IMR-90 (cell line): ENCODE measurements around the gene MYO5A. TPM values are rescaled to one million over a fixed set of nuclear protein-coding genes. Genes with fewer than 3 reads are reported as not detected.

Source experiments
- ATAC-seq: fragments of 200-7000 bp; cut with Tn5 transposase; 2 replicates; pipeline ENCODE4 v1.9.1; 2020; ENCODE audit warnings: low read depth, mild to moderate bottlenecking, moderate library complexity
- BruUV-seq: library from RNA; stranded (reverse); fragments of 400-500 nt; replicated peaks from 2 replicates; lab custom pipeline; 2021; lab: Mats Ljungman, UMichigan
- CTCF ChIA-PET: fragments of 300-600 bp; formaldehyde crosslinking; extraction: SDS; loops from one replicate; lab custom pipeline; 2021; ENCODE audit warnings: antibody characterized with exemption; lab: Yijun Ruan, JAX
- POLR2A ChIA-PET: fragments of 300-600 bp; sonication (Branson Sonifier 250); formaldehyde crosslinking; loops from one replicate; lab custom pipeline; 2022; ENCODE audit warnings: antibody characterized with exemption; ENCODE audit not compliant: unreplicated experiment; lab: Charles Lee
- DNase-seq: peaks from one replicate; pipeline ENCODE4 v3.0.0; 2013
- H2AFZ ChIP-seq: replicated peaks from 2 replicates; pipeline ENCODE3; 2013; ENCODE audit warnings: low read length, mild to moderate bottlenecking; ENCODE audit not compliant: poor library complexity
- H2AK5ac ChIP-seq: 2 replicates; pipeline ENCODE4 v1.6.1; 2013; ENCODE audit warnings: low read depth, low read length, inconsistent platforms
- H2AK9ac ChIP-seq: replicated peaks from 2 replicates; pipeline ENCODE3; 2013; ENCODE audit warnings: mild to moderate bottlenecking, low read depth, low read length, moderate library complexity; ENCODE audit not compliant: poor library complexity
- H2BK120ac ChIP-seq: 2 replicates; pipeline ENCODE4 v1.6.1; 2013; ENCODE audit warnings: low read depth, low read length, inconsistent platforms
- H2BK15ac ChIP-seq: 3 replicates; pipeline ENCODE4 v1.6.1; 2013; ENCODE audit warnings: low read depth, low read length, inconsistent platforms
- H2BK20ac ChIP-seq: 2 replicates; pipeline ENCODE4 v1.6.1; 2013; ENCODE audit warnings: low read depth, mild to moderate bottlenecking, inconsistent platforms, low read length, moderate library complexity
- H2BK5ac ChIP-seq: 2 replicates; pipeline ENCODE4 v1.6.1; 2013; ENCODE audit warnings: mild to moderate bottlenecking, low read depth, low read length, inconsistent platforms; ENCODE audit not compliant: poor library complexity, severe bottlenecking
- H3K14ac ChIP-seq: replicated peaks from 2 replicates; pipeline ENCODE4 v1.6.1; 2013; ENCODE audit warnings: low read depth, low read length, inconsistent platforms
- H3K18ac ChIP-seq: 2 replicates; pipeline ENCODE4 v1.6.1; 2013; ENCODE audit warnings: low read depth, low read length, control low read depth
- H3K23ac ChIP-seq: 2 replicates; pipeline ENCODE4 v1.6.1; 2013; ENCODE audit warnings: low read depth, low read length, inconsistent platforms
- H3K27ac ChIP-seq: 2 replicates; pipeline ENCODE4 v1.5.1; 2013; ENCODE audit warnings: mild to moderate bottlenecking, control low read depth, low read length; ENCODE audit not compliant: insufficient read depth
- H3K27me3 ChIP-seq: 2 replicates; pipeline ENCODE4 v1.6.1; 2013; ENCODE audit warnings: low read length; ENCODE audit not compliant: control insufficient read depth, insufficient read depth
- H3K36me3 ChIP-seq: 2 replicates; pipeline ENCODE4 v1.6.1; 2013; ENCODE audit warnings: low read length, mixed read lengths; ENCODE audit not compliant: control insufficient read depth, insufficient read depth
- H3K4ac ChIP-seq: 2 replicates; pipeline ENCODE4 v1.6.1; 2013; ENCODE audit warnings: low read depth, low read length, inconsistent platforms
- H3K4me1 ChIP-seq: 2 replicates; pipeline ENCODE4 v1.6.1; 2013; ENCODE audit warnings: low read length, mixed read lengths; ENCODE audit not compliant: control insufficient read depth, insufficient read depth
- H3K4me2 ChIP-seq: 2 replicates; pipeline ENCODE4 v1.6.1; 2013; ENCODE audit warnings: low read depth, mild to moderate bottlenecking, control low read depth, low read length, moderate library complexity
- H3K4me3 ChIP-seq: 2 replicates; pipeline ENCODE4 v1.5.1; 2013; ENCODE audit warnings: low read depth, mild to moderate bottlenecking, control low read depth, low read length, moderate library complexity; ENCODE audit not compliant: insufficient read depth
- H3K56ac ChIP-seq: 2 replicates; pipeline ENCODE4 v1.6.1; 2013; ENCODE audit warnings: low read length, inconsistent platforms; ENCODE audit not compliant: insufficient read depth; ENCODE audit errors: extremely low read depth
- H3K79me1 ChIP-seq, 2 experiments: 2 replicates each; pipeline ENCODE4 v1.6.1; 2013; ENCODE audit warnings: low read length in 2 of 2, inconsistent platforms in 1 of 2, low read depth in 1 of 2
- H3K9ac ChIP-seq: 2 replicates; pipeline ENCODE4 v1.6.1; 2013; ENCODE audit warnings: low read depth, low read length, control low read depth
- H3K9me1 ChIP-seq: 2 replicates; pipeline ENCODE4 v1.6.1; 2013; ENCODE audit warnings: low read length, inconsistent platforms; ENCODE audit not compliant: insufficient read depth
- H3K9me3 ChIP-seq: 2 replicates; pipeline ENCODE4 v1.6.1; 2013; ENCODE audit warnings: low read length; ENCODE audit not compliant: control insufficient read depth, insufficient read depth
- H4K20me1 ChIP-seq: 2 replicates; pipeline ENCODE4 v1.6.1; 2013; ENCODE audit warnings: low read length, inconsistent platforms; ENCODE audit not compliant: insufficient read depth
- H4K5ac ChIP-seq: 2 replicates; pipeline ENCODE4 v1.6.1; 2013; ENCODE audit warnings: mild to moderate bottlenecking, low read depth, low read length, control low read depth
- H4K8ac ChIP-seq, 2 experiments: 2 replicates each; pipeline ENCODE4 v1.6.1; 2013; ENCODE audit warnings: low read depth in 2 of 2, low read length in 2 of 2, control low read depth in 1 of 2, inconsistent platforms in 1 of 2
- H4K91ac ChIP-seq: 2 replicates; pipeline ENCODE4 v1.6.1; 2013; ENCODE audit warnings: low read depth, low read length, inconsistent platforms; ENCODE audit not compliant: insufficient read depth
- MXI1 ChIP-seq: IDR thresholded peaks from 2 replicates; pipeline ENCODE4 v1.6.1; 2012; ENCODE audit warnings: low read depth, mild to moderate bottlenecking, low read length, moderate library complexity, borderline replicate concordance
- RCOR1 ChIP-seq: IDR thresholded peaks from 2 replicates; pipeline ENCODE4 v1.6.1; 2012; ENCODE audit warnings: mild to moderate bottlenecking, low read length, improper control_type of control experiment; ENCODE audit not compliant: insufficient replicate concordance
- SMC3 ChIP-seq: fragments of 150-350 bp; IDR thresholded peaks from 2 replicates; pipeline ENCODE4 v1.6.1; 2016; ENCODE audit warnings: low read depth, mild to moderate bottlenecking, antibody characterized with exemption, low read length, moderate library complexity
- WGBS, 2 experiments: methylation state at CpG; one replicate each; pipeline versions ENCODE4 v1.1.5 to v1.1.7; 2013; ENCODE audit warnings: missing lambda C conversion rate in 2 of 2; ENCODE audit not compliant: insufficient read length in 1 of 2; ENCODE audit errors: extremely low coverage in 2 of 2; 5-methylcytosine and 5-hydroxymethylcytosine counted together
- dilution Hi-C: fragments of 300-500 bp; cut with HindIII; formaldehyde crosslinking; loops from one replicate; pipeline ENCODE4 v1.14.3; 2018; ENCODE audit warnings: low sequenced_read_pairs; ENCODE audit not compliant: unreplicated experiment
- in situ Hi-C: fragments of 300-500 bp; cut with MboI; formaldehyde crosslinking; loops from 3 replicates; pipeline ENCODE4 v1.14.3; 2019; ENCODE audit warnings: low sequenced_read_pairs, inconsistent platforms, mixed read lengths
- intact Hi-C: fragments of 100-400 bp; cut with micrococcal nuclease; formaldehyde crosslinking; loops from 2 replicates; pipeline ENCODE4 v1.10.0; 2022
- polyA plus RNA-seq, 3 experiments: library from polyadenylated mRNA; depleted of rRNA; stranded (reverse); fragments of >200 nt; gene quantifications; 2 replicates each; pipeline ENCODE4 v1.2.3, GENCODE V29; 2012; ENCODE audit warnings: low replicate concordance in 1 of 3
- total RNA-seq: library from RNA; depleted of rRNA; stranded (reverse); fragments of >200 nt; gene quantifications from 2 replicates; pipeline ENCODE4 v1.2.3, GENCODE V29; 2012
- TF ChIP-seq, protein P1 (sequence below): conservative IDR thresholded peaks from 2 replicates; pipeline ENCODE4 v1.5.1; 2012; ENCODE audit warnings: mild to moderate bottlenecking, low read depth, low read length, improper control_type of control experiment
- TF ChIP-seq, protein P2 (sequence below): fragments of 150-350 bp; IDR thresholded peaks from 2 replicates; pipeline ENCODE4 v1.6.1; 2017; ENCODE audit warnings: mild to moderate bottlenecking, antibody characterized with exemption, low read length, low read depth

The MYO5A gene
- total and polyA plus RNA-seq, 2 of the 4 experiments (the other 2 are of a cell fraction) = 19.4 to 69.2 TPM

DNA sequence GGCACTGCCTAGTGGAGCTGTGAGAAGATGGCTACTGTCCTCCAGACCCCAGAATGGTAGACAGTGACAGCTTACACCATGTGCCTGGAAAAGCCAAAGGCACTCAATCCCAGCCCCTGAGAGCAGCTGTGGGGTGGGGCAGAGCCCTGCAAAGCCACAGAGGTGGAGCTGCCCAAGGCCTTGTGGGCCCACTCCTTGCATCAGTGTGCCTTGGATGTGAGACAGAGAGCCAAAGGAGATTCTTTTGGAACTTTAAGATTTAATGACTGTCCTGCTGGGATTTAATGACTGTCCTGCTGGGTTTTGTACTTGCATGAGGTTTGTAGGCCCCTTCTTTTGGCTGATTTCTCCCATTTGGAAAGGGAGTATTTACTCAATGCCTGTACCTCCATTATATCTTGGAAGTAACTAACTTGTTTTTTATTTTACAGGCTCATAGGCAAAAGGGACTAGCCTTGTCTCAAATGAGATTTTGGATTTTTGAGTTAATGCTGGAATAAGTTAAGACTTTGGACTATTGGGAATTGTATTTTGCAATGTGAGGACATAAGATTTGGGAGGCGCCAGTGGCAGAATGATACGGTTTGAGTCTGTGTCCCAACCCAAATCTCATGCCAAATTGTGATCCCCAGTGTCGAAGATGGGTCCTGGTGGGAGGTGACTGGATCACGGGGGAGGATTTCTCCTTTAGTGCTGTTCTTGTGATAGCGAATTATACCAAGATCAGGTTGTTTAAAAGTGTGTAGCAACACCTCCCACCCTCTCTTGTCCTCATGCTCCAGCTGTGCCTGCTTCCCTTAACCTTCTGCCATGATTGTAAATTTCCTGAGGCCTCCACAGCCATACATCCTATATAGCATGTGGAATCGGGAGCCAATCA, 80.4 kb downstream of the MYO5A start:
- H4K5ac ChIP-seq = no peak overlapping the region
- peaks cover 19 to 24% of the 10 kb centered on the region in 2 experiments; a peak in 3 of 4 replicates for H3K79me1 ChIP-seq
- no peak overlapping the region for H3K18ac ChIP-seq
- H3K23ac ChIP-seq = no peak overlapping the region
- intact Hi-C loops = no loop called here
- H3K27me3 ChIP-seq = no peaks in the 10 kb centered on the region
- H3K14ac ChIP-seq = no peak overlapping the region
- no peak overlapping the region for H3K4ac ChIP-seq
- in situ Hi-C loops = no loop called here
- H2AK5ac ChIP-seq = no peak overlapping the region
- TF ChIP-seq MXI1 (no peak), RCOR1 (no peak), SMC3 (no peak)
- TF ChIP-seq, protein P1, sequence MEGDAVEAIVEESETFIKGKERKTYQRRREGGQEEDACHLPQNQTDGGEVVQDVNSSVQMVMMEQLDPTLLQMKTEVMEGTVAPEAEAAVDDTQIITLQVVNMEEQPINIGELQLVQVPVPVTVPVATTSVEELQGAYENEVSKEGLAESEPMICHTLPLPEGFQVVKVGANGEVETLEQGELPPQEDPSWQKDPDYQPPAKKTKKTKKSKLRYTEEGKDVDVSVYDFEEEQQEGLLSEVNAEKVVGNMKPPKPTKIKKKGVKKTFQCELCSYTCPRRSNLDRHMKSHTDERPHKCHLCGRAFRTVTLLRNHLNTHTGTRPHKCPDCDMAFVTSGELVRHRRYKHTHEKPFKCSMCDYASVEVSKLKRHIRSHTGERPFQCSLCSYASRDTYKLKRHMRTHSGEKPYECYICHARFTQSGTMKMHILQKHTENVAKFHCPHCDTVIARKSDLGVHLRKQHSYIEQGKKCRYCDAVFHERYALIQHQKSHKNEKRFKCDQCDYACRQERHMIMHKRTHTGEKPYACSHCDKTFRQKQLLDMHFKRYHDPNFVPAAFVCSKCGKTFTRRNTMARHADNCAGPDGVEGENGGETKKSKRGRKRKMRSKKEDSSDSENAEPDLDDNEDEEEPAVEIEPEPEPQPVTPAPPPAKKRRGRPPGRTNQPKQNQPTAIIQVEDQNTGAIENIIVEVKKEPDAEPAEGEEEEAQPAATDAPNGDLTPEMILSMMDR = no peak
- TF ChIP-seq, protein P2, sequence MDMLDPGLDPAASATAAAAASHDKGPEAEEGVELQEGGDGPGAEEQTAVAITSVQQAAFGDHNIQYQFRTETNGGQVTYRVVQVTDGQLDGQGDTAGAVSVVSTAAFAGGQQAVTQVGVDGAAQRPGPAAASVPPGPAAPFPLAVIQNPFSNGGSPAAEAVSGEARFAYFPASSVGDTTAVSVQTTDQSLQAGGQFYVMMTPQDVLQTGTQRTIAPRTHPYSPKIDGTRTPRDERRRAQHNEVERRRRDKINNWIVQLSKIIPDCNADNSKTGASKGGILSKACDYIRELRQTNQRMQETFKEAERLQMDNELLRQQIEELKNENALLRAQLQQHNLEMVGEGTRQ = no peak
- BruUV-seq = no TSS peak
- H2BK20ac ChIP-seq = no peak overlapping the region
- H2AK9ac ChIP-seq = no peak overlapping the region
- no peak overlapping the region for H2BK120ac ChIP-seq
- no peak overlapping the region for H2AFZ ChIP-seq
- H3K4me3 ChIP-seq = no peak overlapping the region
- H3K9me1 ChIP-seq = no peaks in the 10 kb centered on the region
- ChIA-PET POLR2A (no interaction called here), CTCF (no interaction called here)
- no peak overlapping the region for H2BK5ac ChIP-seq
- ATAC-seq (no peak), DNase-seq (no peak)
- no peak overlapping the region for H2BK15ac ChIP-seq
- H3K27ac ChIP-seq = no peak overlapping the region
- H3K9ac ChIP-seq = no peak overlapping the region
- H3K9me3 ChIP-seq = no peaks in the 10 kb centered on the region
- no peaks in the 10 kb centered on the region for H4K20me1 ChIP-seq
- H3K36me3 ChIP-seq = no peaks in the 10 kb centered on the region
- H3K56ac ChIP-seq = no peak overlapping the region
- no peaks in the 10 kb centered on the region for H3K4me1 ChIP-seq
- H4K8ac ChIP-seq = no peak overlapping the region
- no CpG with 5 or more reads among the region's 6 CpGs for WGBS, 2 experiments
- no peak overlapping the region for H4K91ac ChIP-seq
- dilution Hi-C loops = no loop called here
- H3K4me2 ChIP-seq = no peak overlapping the region
